IgD-negative memory B cell (primary cell): ENCODE data around the gene PRKCE. TPM values are rescaled to one million over a fixed set of nuclear protein-coding genes. Genes with fewer than 3 reads are reported as not detected.

Experiments used
- H3K27ac Mint-ChIP-seq, 3 donors: one replicate each; pipeline ENCODE4 v1.8.0; 2020 to 2022; ENCODE audit warnings: mild to moderate bottlenecking in 3 of 3, mixed read lengths in 3 of 3, moderate library complexity in 1 of 3
- H3K27me3 Mint-ChIP-seq: one replicate; pipeline ENCODE4 v1.8.0; 2021; ENCODE audit warnings: mixed read lengths
- H3K36me3 Mint-ChIP-seq: one replicate; pipeline ENCODE4 v1.8.0; 2020; ENCODE audit warnings: mild to moderate bottlenecking, mixed read lengths
- H3K4me1 Mint-ChIP-seq, 3 donors: one replicate each; pipeline ENCODE4 v1.8.0; 2020 to 2022; ENCODE audit warnings: mixed read lengths in 3 of 3, mild to moderate bottlenecking in 1 of 3
- H3K4me3 Mint-ChIP-seq, 4 donors: one replicate each; pipeline ENCODE4 v1.8.0; 2020 to 2022; ENCODE audit warnings: mild to moderate bottlenecking in 4 of 4, mixed read lengths in 4 of 4, moderate library complexity in 3 of 4
- H3K9me3 Mint-ChIP-seq, 3 donors: one replicate each; pipeline ENCODE4 v1.8.0; 2020 to 2021; ENCODE audit warnings: mixed read lengths in 3 of 3, mild to moderate bottlenecking in 1 of 3
- polyA plus RNA-seq: library from polyadenylated mRNA; unstranded; fragments of 300-500 nt; fragmentation: Illumina TruSeq; gene quantifications from one replicate; pipeline ENCODE4 v1.2.3, GENCODE V29; 2021

The PRKCE gene
- polyA plus RNA-seq, 1 donor from 2014 or later = 12.7 TPM

GRCh38 chr2:46169467-46169866 is 518.0 kb downstream of the PRKCE start:
- Mint-ChIP-seq H3K9me3 (no peaks in the 10 kb centered on the region), H3K27ac (no peak overlapping the region), H3K4me1 (no peaks in the 10 kb centered on the region)

GRCh38 chr2:46170026-46170425 is 518.6 kb downstream of the PRKCE start:
- Mint-ChIP-seq H3K9me3 (no peaks in the 10 kb centered on the region), H3K27ac (no peak overlapping the region), H3K4me1 (no peaks in the 10 kb centered on the region), H3K4me3 (no peak overlapping the region), H3K27me3 (no peaks in the 10 kb centered on the region), H3K36me3 (peaks cover 4% of the 10 kb centered on the region)

More at GRCh38 chr2:46169467-46169866, 518.0 kb downstream of the PRKCE start:
- no peaks in the 10 kb centered on the region for H3K27me3 Mint-ChIP-seq
- H3K4me3 Mint-ChIP-seq = no peak overlapping the region
- H3K36me3 Mint-ChIP-seq = peaks cover 6% of the 10 kb centered on the region

GRCh38 chr2:46170611-46171350 is 519.3 kb downstream of the PRKCE start:
- Mint-ChIP-seq H3K4me1 (no peaks in the 10 kb centered on the region), H3K36me3 (peaks cover 4% of the 10 kb centered on the region), H3K27me3 (no peaks in the 10 kb centered on the region), H3K4me3 (no peak overlapping the region), H3K9me3 (no peaks in the 10 kb centered on the region), H3K27ac (no peak overlapping the region)

- no peaks in the 10 kb centered on the region for H3K27me3 Mint-ChIP-seq
- no peaks in the 10 kb centered on the region for H3K4me1 Mint-ChIP-seq
- H3K9me3 Mint-ChIP-seq = no peaks in the 10 kb centered on the region
- H3K27ac Mint-ChIP-seq = no peak overlapping the region
- H3K36me3 Mint-ChIP-seq = peaks cover 4% of the 10 kb centered on the region
- no peak overlapping the region for H3K4me3 Mint-ChIP-seq
Observed at GRCh38 chr2:46171411-46171953, 520.0 kb downstream of the PRKCE start.

- Mint-ChIP-seq H3K4me1 (no peaks in the 10 kb centered on the region), H3K27me3 (no peaks in the 10 kb centered on the region), H3K9me3 (no peaks in the 10 kb centered on the region), H3K36me3 (peaks cover 4% of the 10 kb centered on the region), H3K4me3 (no peak overlapping the region), H3K27ac (no peak overlapping the region)
Observed at GRCh38 chr2:46171996-46172546, 520.6 kb downstream of the PRKCE start.

- Mint-ChIP-seq H3K4me1 (no peaks in the 10 kb centered on the region), H3K27ac (no peak overlapping the region), H3K27me3 (no peaks in the 10 kb centered on the region), H3K9me3 (no peaks in the 10 kb centered on the region), H3K4me3 (no peak overlapping the region), H3K36me3 (peaks cover 7% of the 10 kb centered on the region)
Observed at GRCh38 chr2:46173030-46173429, 521.6 kb downstream of the PRKCE start.

GRCh38 chr2:46173636-46174250 is 522.3 kb downstream of the PRKCE start:
- Mint-ChIP-seq H3K36me3 (peaks cover 7% of the 10 kb centered on the region), H3K4me3 (no peak overlapping the region), H3K27ac (no peak overlapping the region)

GRCh38 chr2:46174345-46175170 is 523.1 kb downstream of the PRKCE start:
- Mint-ChIP-seq H3K4me1 (peaks cover 0 to 2% (median 0%) of the 10 kb centered on the region in 3 donors), H3K27me3 (no peaks in the 10 kb centered on the region), H3K36me3 (peaks cover 7% of the 10 kb centered on the region), H3K4me3 (peak overlapping the region in 1 of 4 donors; percentile 52), H3K9me3 (no peaks in the 10 kb centered on the region), H3K27ac (no peak overlapping the region)

More at GRCh38 chr2:46173636-46174250, 522.3 kb downstream of the PRKCE start:
- Mint-ChIP-seq H3K9me3 (no peaks in the 10 kb centered on the region), H3K27me3 (no peaks in the 10 kb centered on the region), H3K4me1 (peaks cover 0 to 2% (median 0%) of the 10 kb centered on the region in 3 donors)

GRCh38 chr2:46175419-46175818 is 523.9 kb downstream of the PRKCE start:
- no peak overlapping the region for H3K27ac Mint-ChIP-seq
- H3K9me3 Mint-ChIP-seq = no peaks in the 10 kb centered on the region
- H3K27me3 Mint-ChIP-seq = no peaks in the 10 kb centered on the region
- H3K4me3 Mint-ChIP-seq = no peak overlapping the region
- peaks cover 4% of the 10 kb centered on the region for H3K36me3 Mint-ChIP-seq
- H3K4me1 Mint-ChIP-seq = peaks cover 0 to 2% (median 0%) of the 10 kb centered on the region in 3 donors

- H3K27ac Mint-ChIP-seq = peak overlapping the region in 1 of 3 donors; percentile 17
- no peaks in the 10 kb centered on the region for H3K9me3 Mint-ChIP-seq
- no peaks in the 10 kb centered on the region for H3K27me3 Mint-ChIP-seq
- peaks cover 2% of the 10 kb centered on the region for H3K36me3 Mint-ChIP-seq
- H3K4me1 Mint-ChIP-seq = peaks cover 0 to 3% (median 2%) of the 10 kb centered on the region in 3 donors
- H3K4me3 Mint-ChIP-seq = no peak overlapping the region
Observed at GRCh38 chr2:46177461-46178089, 526.1 kb downstream of the PRKCE start.

GRCh38 chr2:46179037-46179621 is 527.7 kb downstream of the PRKCE start:
- no peaks in the 10 kb centered on the region for H3K9me3 Mint-ChIP-seq
- peaks cover 8% of the 10 kb centered on the region for H3K36me3 Mint-ChIP-seq
- no peak overlapping the region for H3K4me3 Mint-ChIP-seq
- H3K27ac Mint-ChIP-seq = no peak overlapping the region
- peaks cover 0 to 3% (median 2%) of the 10 kb centered on the region in 3 donors for H3K4me1 Mint-ChIP-seq
- no peaks in the 10 kb centered on the region for H3K27me3 Mint-ChIP-seq

GRCh38 chr2:46180189-46180588 is 528.7 kb downstream of the PRKCE start:
- Mint-ChIP-seq H3K27ac (no peak overlapping the region), H3K4me1 (peaks cover 0 to 3% (median 2%) of the 10 kb centered on the region in 3 donors), H3K9me3 (no peaks in the 10 kb centered on the region), H3K36me3 (peaks cover 10% of the 10 kb centered on the region), H3K4me3 (no peak overlapping the region), H3K27me3 (no peaks in the 10 kb centered on the region)

- Mint-ChIP-seq H3K4me1 (peaks cover 0 to 3% (median 2%) of the 10 kb centered on the region in 3 donors), H3K4me3 (no peak overlapping the region), H3K27me3 (no peaks in the 10 kb centered on the region), H3K36me3 (peaks cover 10% of the 10 kb centered on the region), H3K9me3 (no peaks in the 10 kb centered on the region), H3K27ac (no peak overlapping the region)
Observed at GRCh38 chr2:46181306-46181705, 529.8 kb downstream of the PRKCE start.
